ENCODE data around the gene TIMM10.
"Not testable (repeated sequence)": the region's sequence is repeated elsewhere in the genome, so short reads cannot be mapped to it uniquely, and the experiment has no call there.

TIMM10 gene

GRCh38 chr11:57541169-57541568 is 10.6 kb upstream of the TIMM10 start:
- DNase-seq: no peak

- DNase-seq: peak; percentile 18
These were observed 8.8 kb upstream of the TIMM10 start for GRCh38 chr11:57539342-57539741.

- DNase-seq: no peak
These were observed 6.5 kb upstream of the TIMM10 start, which contains the start of gene SMTNL1 for GRCh38 chr11:57536947-57537619. TSS of gene SMTNL1 (plus strand) at chr11:57537595. CDS start at chr11:57542643, 5,048 bp downstream.

- DNase-seq: not testable (repeated sequence)
These were observed 3.9 kb upstream of the TIMM10 start for GRCh38 chr11:57534449-57534848.

- no peak for DNase-seq
These were observed 349 bp downstream of the TIMM10 start for GRCh38 chr11:57530215-57530595.

GRCh38 chr11:57529012-57529411 is 1.5 kb downstream of the TIMM10 start:
- DNase-seq: no peak

- DNase-seq: peak; percentile 47
These were observed 3.4 kb downstream of the TIMM10 start for GRCh38 chr11:57527056-57527631.

- DNase-seq: no peak
These were observed 7.1 kb downstream of the TIMM10 start for GRCh38 chr11:57523419-57523818.

- DNase-seq: no peak
These were observed 9.4 kb downstream of the TIMM10 start for GRCh38 chr11:57521116-57521515.

- DNase-seq: no peak
These were observed 14.5 kb downstream of the TIMM10 start for GRCh38 chr11:57516061-57516443.

- DNase-seq: peak; percentile 51
These were observed 15.1 kb downstream of the TIMM10 start, which contains the start of gene SLC43A1 for GRCh38 chr11:57515332-57516060. TSS of gene SLC43A1 (minus strand) at chr11:57515702. CDS start at chr11:57514111, 1,591 bp downstream.

GRCh38 chr11:57514538-57515331 is 15.8 kb downstream of the TIMM10 start:
- DNase-seq: peak; percentile 53

- DNase-seq: peak; percentile 30
These were observed 16.5 kb downstream of the TIMM10 start for GRCh38 chr11:57513911-57514537.

- no peak for DNase-seq
These were observed 17.1 kb downstream of the TIMM10 start for GRCh38 chr11:57513452-57513795.

- DNase-seq: no peak
These were observed 17.7 kb downstream of the TIMM10 start for GRCh38 chr11:57512646-57513451.

- no peak for DNase-seq
These were observed 18.7 kb downstream of the TIMM10 start for GRCh38 chr11:57511741-57512430.

- no peak for DNase-seq
These were observed 22.0 kb downstream of the TIMM10 start for GRCh38 chr11:57508341-57509170.

- DNase-seq: no peak
These were observed 24.0 kb downstream of the TIMM10 start for GRCh38 chr11:57506522-57506921.

- no peak for DNase-seq
These were observed 26.0 kb downstream of the TIMM10 start for GRCh38 chr11:57504511-57504910.

- DNase-seq: no peak
These were observed 27.7 kb downstream of the TIMM10 start for GRCh38 chr11:57502870-57503269.
